SK-N-SH treated with all-trans-retinoic acid at 6 μM for 48 hours (cell line): ENCODE results near the gene FOXN1.
A peak's percentile ranks its signal among the peaks of the same experiment; 100 is the strongest.

Experiments used
- ATAC-seq: fragments of 200-7000 bp; cut with Tn5 transposase; 3 replicates; pipeline ENCODE4 v1.9.1; 2020; ENCODE audit warnings: mild to moderate bottlenecking, moderate library complexity
- BACH2 ChIP-seq: fragments of 250-450 bp; sonication (Bioruptor Pico); IDR thresholded peaks from 2 replicates; pipeline ENCODE4 v1.9.0; 2021; ENCODE audit warnings: mild to moderate bottlenecking, borderline replicate concordance
- CREB5 ChIP-seq: fragments of 250-450 bp; sonication (Bioruptor Pico); IDR thresholded peaks from 2 replicates; pipeline ENCODE4 v1.5.1; 2020; ENCODE audit warnings: low read depth, mild to moderate bottlenecking, moderate library complexity
- CSDC2 ChIP-seq: fragments of 250-450 bp; sonication (Bioruptor Pico); IDR thresholded peaks from 2 replicates; pipeline ENCODE4 v1.5.0; 2020; ENCODE audit warnings: mild to moderate bottlenecking, moderate library complexity
- CSRNP3 ChIP-seq: fragments of 250-450 bp; sonication (Bioruptor Pico); IDR thresholded peaks from 2 replicates; pipeline ENCODE4 v1.5.1; 2021; ENCODE audit warnings: mild to moderate bottlenecking, moderate library complexity
- ESRRG ChIP-seq: fragments of 250-450 bp; sonication (Bioruptor Pico); IDR thresholded peaks from 2 replicates; pipeline ENCODE4 v1.6.1; 2021; ENCODE audit warnings: mild to moderate bottlenecking
- GLIS3 ChIP-seq: fragments of 250-450 bp; sonication (Bioruptor Pico); IDR thresholded peaks from 2 replicates; pipeline ENCODE4 v1.5.0; 2020; ENCODE audit warnings: mild to moderate bottlenecking, moderate library complexity
- ISL1 ChIP-seq: fragments of 250-450 bp; sonication (Bioruptor Pico); IDR thresholded peaks from 2 replicates; pipeline ENCODE4 v2.1.2; 2022; ENCODE audit warnings: mild to moderate bottlenecking, moderate library complexity
- OSR1 ChIP-seq: fragments of 250-450 bp; sonication (Bioruptor Pico); IDR thresholded peaks from 2 replicates; pipeline ENCODE4 v1.8.0; 2022; ENCODE audit warnings: moderate library complexity, mild to moderate bottlenecking, inconsistent platforms
- PATZ1 ChIP-seq: fragments of 250-450 bp; sonication (Bioruptor Pico); IDR thresholded peaks from 2 replicates; pipeline ENCODE4 v1.8.0; 2020; ENCODE audit warnings: mild to moderate bottlenecking, moderate library complexity, borderline replicate concordance
- PPARA ChIP-seq: fragments of 250-450 bp; sonication (Bioruptor Pico); IDR thresholded peaks from 2 replicates; pipeline ENCODE4 v1.5.0; 2020; ENCODE audit warnings: mild to moderate bottlenecking, borderline replicate concordance
- RARB ChIP-seq: fragments of 250-450 bp; sonication (Bioruptor Pico); IDR thresholded peaks from 2 replicates; pipeline ENCODE4 v1.8.0; 2021; ENCODE audit warnings: mild to moderate bottlenecking, moderate library complexity
- SNAI2 ChIP-seq: fragments of 250-450 bp; sonication (Bioruptor Pico); IDR thresholded peaks from 2 replicates; pipeline ENCODE4 v1.5.0; 2020; ENCODE audit warnings: mild to moderate bottlenecking, moderate library complexity
- TCF4 ChIP-seq: fragments of 250-450 bp; sonication (Bioruptor Pico); IDR thresholded peaks from 2 replicates; pipeline ENCODE4 v1.8.0; 2021; ENCODE audit warnings: mild to moderate bottlenecking, moderate library complexity, borderline replicate concordance
- TOX ChIP-seq: fragments of 250-450 bp; sonication (Bioruptor Pico); IDR thresholded peaks from 2 replicates; pipeline ENCODE4 v1.8.0; 2021; ENCODE audit warnings: mild to moderate bottlenecking, moderate library complexity, borderline replicate concordance
- TSHZ2 ChIP-seq: fragments of 250-450 bp; sonication (Bioruptor Pico); IDR thresholded peaks from 2 replicates; pipeline ENCODE4 v1.5.0; 2020; ENCODE audit warnings: mild to moderate bottlenecking, moderate library complexity
- ZC3H10 ChIP-seq: fragments of 250-450 bp; sonication (Bioruptor Pico); IDR thresholded peaks from 2 replicates; pipeline ENCODE4 v1.5.1; 2021; ENCODE audit warnings: mild to moderate bottlenecking, moderate library complexity
- ZFP3 ChIP-seq: fragments of 250-450 bp; sonication (Bioruptor Pico); IDR thresholded peaks from 2 replicates; pipeline ENCODE4 v1.5.0; 2020; ENCODE audit warnings: mild to moderate bottlenecking, moderate library complexity
- ZFP30 ChIP-seq: fragments of 450-650 bp; formaldehyde crosslinking; IDR thresholded peaks from 2 replicates; pipeline ENCODE4 v1.5.0; 2022; ENCODE audit warnings: mild to moderate bottlenecking, moderate library complexity
- ZNF70 ChIP-seq: fragments of 450-650 bp; formaldehyde crosslinking; IDR thresholded peaks from 2 replicates; pipeline ENCODE4 v1.5.0; 2020; ENCODE audit warnings: mild to moderate bottlenecking, moderate library complexity
- ZNF8 ChIP-seq: fragments of 450-650 bp; formaldehyde crosslinking; IDR thresholded peaks from 2 replicates; pipeline ENCODE4 v1.5.0; 2020; ENCODE audit warnings: mild to moderate bottlenecking, moderate library complexity

FOXN1 gene

GRCh38 chr17:28492352-28493310 is 13.5 kb upstream of the FOXN1 start:
- ATAC-seq, result no peak
- TF ChIP-seq CSDC2 (CRISPR knock-in tag) (no peak), ZNF70 (CRISPR knock-in tag) (no peak), CREB5 (CRISPR knock-in tag) (no peak)

- no peak for ATAC-seq
- TF ChIP-seq CSDC2 (CRISPR knock-in tag) (no peak), ZFP3 (CRISPR knock-in tag) (no peak), ZNF70 (CRISPR knock-in tag) (no peak), OSR1 (CRISPR knock-in tag) (no peak), TCF4 (CRISPR knock-in tag) (no peak), GLIS3 (CRISPR knock-in tag) (no peak), TOX (no peak), CSRNP3 (no peak), SNAI2 (CRISPR knock-in tag) (no peak), ZC3H10 (no peak), ZFP30 (CRISPR knock-in tag) (no peak), ZNF8 (CRISPR knock-in tag) (no peak), CREB5 (CRISPR knock-in tag) (no peak), ESRRG (CRISPR knock-in tag) (no peak), RARB (no peak)
- TF ChIP-seq, all 23 proteins: peak for 0
Observed at GRCh38 chr17:28493460-28493859, 12.7 kb upstream of the FOXN1 start.

GRCh38 chr17:28494445-28495188 is 11.5 kb upstream of the FOXN1 start:
- peak; percentile 94 for ATAC-seq
- TF ChIP-seq TSHZ2 (no peak), ZC3H10 (no peak), ZFP3 (CRISPR knock-in tag) (no peak), SNAI2 (CRISPR knock-in tag) (no peak), BACH2 (CRISPR knock-in tag) (no peak), CSRNP3 (no peak), ESRRG (CRISPR knock-in tag) (no peak), ISL1 (CRISPR knock-in tag) (no peak), RARB (no peak), ZNF8 (CRISPR knock-in tag) (no peak), PATZ1 (no peak), ZFP30 (CRISPR knock-in tag) (no peak), PPARA (CRISPR knock-in tag) (no peak), ZNF70 (CRISPR knock-in tag) (no peak), TOX (no peak)
- TF ChIP-seq, all 23 proteins: peak for 0
